Esophagus mucosa (tissue), 1 donor: Measurements from ENCODE around the gene FAM219A. TPM values are rescaled to one million over a fixed set of nuclear protein-coding genes. Genes with fewer than 3 reads are reported as not detected.

Experiments
- total RNA-seq: library from RNA; stranded (reverse); gene quantifications from one replicate; pipeline ENCODE4 v1.2.4, GENCODE V29; 2023
- donor health status: DM: yes; HTN: yes; CAD: no.

Gene FAM219A
- total RNA-seq, 1 donor from 2014 or later = 4.5 TPM

Other genes starting within 250 kb of the FAM219A start
- gene KIF24, start 129.3 kb downstream of the FAM219A start, total RNA-seq = 2.0 TPM
- 19.9 TPM for gene NUDT2, start 129.0 kb downstream of the FAM219A start, total RNA-seq
- 5.4 TPM for gene MYORG, start 81.7 kb downstream of the FAM219A start, total RNA-seq
- gene DNAI1, start 235 bp upstream of the FAM219A start, total RNA-seq = not detected
- gene ENHO, start 64.4 kb upstream of the FAM219A start, total RNA-seq = 0.24 TPM
- gene CNTFR, start 131.2 kb upstream of the FAM219A start, total RNA-seq = not detected
- 26.3 TPM for gene RPP25L, start 153.5 kb upstream of the FAM219A start, total RNA-seq
- gene DCTN3, start 161.9 kb upstream of the FAM219A start, total RNA-seq = 120 TPM
- not detected for gene ARID3C, start 170.5 kb upstream of the FAM219A start, total RNA-seq
- 56.3 TPM for gene SIGMAR1, start 179.2 kb upstream of the FAM219A start, total RNA-seq
- gene GALT, start 188.1 kb upstream of the FAM219A start, total RNA-seq = 14.6 TPM
- 4.0 TPM for gene IL11RA, start 193.6 kb upstream of the FAM219A start, total RNA-seq
- 0.20 TPM for gene CCL27, start 204.1 kb upstream of the FAM219A start, total RNA-seq
- gene CCL19, start 232.7 kb upstream of the FAM219A start, total RNA-seq = 5.1 TPM